ENCODE data around the gene FUT7. TPM values are rescaled to one million over a fixed set of nuclear protein-coding genes. Genes with fewer than 3 reads are reported as not detected.
A peak's percentile ranks its signal among the peaks of the same experiment; 100 is the strongest.

The FUT7 gene, protein sequence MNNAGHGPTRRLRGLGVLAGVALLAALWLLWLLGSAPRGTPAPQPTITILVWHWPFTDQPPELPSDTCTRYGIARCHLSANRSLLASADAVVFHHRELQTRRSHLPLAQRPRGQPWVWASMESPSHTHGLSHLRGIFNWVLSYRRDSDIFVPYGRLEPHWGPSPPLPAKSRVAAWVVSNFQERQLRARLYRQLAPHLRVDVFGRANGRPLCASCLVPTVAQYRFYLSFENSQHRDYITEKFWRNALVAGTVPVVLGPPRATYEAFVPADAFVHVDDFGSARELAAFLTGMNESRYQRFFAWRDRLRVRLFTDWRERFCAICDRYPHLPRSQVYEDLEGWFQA
- 1 to 10 TPM; 1.6 to 1.8 TPM for total RNA-seq

- ATAC-seq (replicated peaks in 1 of 2) (peak; percentile 13 to 14), DNase-seq (peak; percentile 64 to 75)
- no peaks in the 10 kb centered on the region for H3K27me3 Mint-ChIP-seq (ENCODE audit: low read depth)
- no peaks in the 10 kb centered on the region for H3K9me3 Mint-ChIP-seq
- peaks cover 61% of the 10 kb centered on the region for H3K4me1 Mint-ChIP-seq (ENCODE audit: low read depth)
- H3K36me3 Mint-ChIP-seq (ENCODE audit: insufficient read depth in 2 of 2): no peaks in the 10 kb centered on the region
- H3K4me3 Mint-ChIP-seq: peak within 1 kb of the TSS; percentile 76 to 79
- H3K27ac Mint-ChIP-seq: no peak within 1 kb of the TSS
Observed at GRCh38 chr9:137031904-137032640, at the start of gene FUT7. Gene FUT7 (minus strand): TSS chr9:137032088. CDS start chr9:137031991, 97 bp downstream.

DNA sequence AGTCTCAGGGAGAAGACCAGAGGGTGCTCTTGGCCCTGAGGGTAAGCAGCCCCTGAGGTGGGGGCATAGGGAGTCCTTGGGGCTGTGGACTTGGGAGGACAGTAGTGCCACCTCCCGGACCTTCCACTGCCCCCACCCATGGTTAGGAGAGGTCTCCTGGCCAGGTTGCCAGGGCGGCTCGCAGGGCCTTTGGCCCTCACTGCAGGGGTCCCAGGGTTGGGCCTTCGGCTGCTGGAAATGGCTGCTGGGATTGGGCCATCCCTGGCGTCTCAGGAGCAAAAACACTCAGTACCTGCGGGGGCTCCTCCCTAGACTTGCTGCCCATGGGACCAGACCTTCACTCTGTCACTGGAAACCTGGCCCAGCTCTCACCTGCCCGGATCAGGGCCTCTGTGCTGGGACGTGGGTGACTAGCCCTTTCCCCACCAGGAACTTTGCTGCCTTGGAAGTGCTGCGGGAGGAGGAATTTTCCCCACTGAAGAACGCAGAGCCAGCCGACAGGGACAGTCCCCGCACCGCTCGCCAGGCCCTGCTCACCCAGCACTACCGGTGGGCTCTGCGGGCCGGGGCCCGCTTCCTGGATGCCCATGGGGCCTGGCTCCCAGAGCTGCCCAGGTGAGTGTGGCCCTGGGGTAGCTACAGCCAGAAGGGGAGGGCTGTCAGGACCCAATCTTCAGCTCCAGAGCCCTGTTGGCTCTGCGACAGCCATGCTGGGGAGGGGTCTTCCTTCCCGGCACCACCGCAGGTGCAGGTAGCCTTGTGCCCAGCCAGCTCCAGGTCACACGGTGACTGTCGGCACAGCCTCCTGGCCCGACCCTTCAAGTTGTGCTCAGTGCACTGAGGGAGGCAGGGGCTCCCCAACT lies 48.6 kb upstream of the FUT7 start:
- no peak overlapping the region for H3K27ac Mint-ChIP-seq
- peak overlapping the region in 1 of 2 donors; percentile 31 for H3K4me3 Mint-ChIP-seq
- no peaks in the 10 kb centered on the region for H3K9me3 Mint-ChIP-seq
- ATAC-seq (replicated peaks in 1 of 2): no peak
- no peaks in the 10 kb centered on the region for H3K36me3 Mint-ChIP-seq (ENCODE audit: insufficient read depth in 2 of 2)
- H3K27me3 Mint-ChIP-seq (ENCODE audit: low read depth): no peaks in the 10 kb centered on the region
- no peak for DNase-seq
- peaks cover 21% of the 10 kb centered on the region for H3K4me1 Mint-ChIP-seq (ENCODE audit: low read depth)

- H3K9me3 Mint-ChIP-seq: no peaks in the 10 kb centered on the region
- H3K4me3 Mint-ChIP-seq: peak overlapping the region in 1 of 2 donors; percentile 31
- no peaks in the 10 kb centered on the region for H3K27me3 Mint-ChIP-seq (ENCODE audit: low read depth)
- H3K36me3 Mint-ChIP-seq (ENCODE audit: insufficient read depth in 2 of 2): no peaks in the 10 kb centered on the region
- peaks cover 10% of the 10 kb centered on the region for H3K4me1 Mint-ChIP-seq (ENCODE audit: low read depth)
- no peak for ATAC-seq (replicated peaks in 1 of 2)
- DNase-seq: no peak
- H3K27ac Mint-ChIP-seq: no peak overlapping the region
Observed at GRCh38 chr9:137079401-137079787, 47.5 kb upstream of the FUT7 start.

- peaks cover 8% of the 10 kb centered on the region for H3K4me1 Mint-ChIP-seq (ENCODE audit: low read depth)
- DNase-seq (no peak), ATAC-seq (replicated peaks in 1 of 2) (no peak)
- H3K4me3 Mint-ChIP-seq: peak overlapping the region; percentile 79 to 83
- H3K27ac Mint-ChIP-seq: no peak overlapping the region
- H3K9me3 Mint-ChIP-seq: no peaks in the 10 kb centered on the region
- no peaks in the 10 kb centered on the region for H3K27me3 Mint-ChIP-seq (ENCODE audit: low read depth)
- no peaks in the 10 kb centered on the region for H3K36me3 Mint-ChIP-seq (ENCODE audit: insufficient read depth in 2 of 2)
Observed at GRCh38 chr9:137078701-137079400, 47.0 kb upstream of the FUT7 start.

- peak; percentile 58 to 66 for DNase-seq
- H3K4me3 Mint-ChIP-seq: peak overlapping the region; percentile 79 to 83
- no peak overlapping the region for H3K27ac Mint-ChIP-seq
- no peaks in the 10 kb centered on the region for H3K36me3 Mint-ChIP-seq (ENCODE audit: insufficient read depth in 2 of 2)
- peaks cover under 1% of the 10 kb centered on the region for H3K4me1 Mint-ChIP-seq (ENCODE audit: low read depth)
- H3K27me3 Mint-ChIP-seq (ENCODE audit: low read depth): no peaks in the 10 kb centered on the region
- peak; percentile 54 to 61 for ATAC-seq (replicated peaks in 1 of 2)
- no peaks in the 10 kb centered on the region for H3K9me3 Mint-ChIP-seq
Observed at GRCh38 chr9:137077758-137078693, 46.1 kb upstream of the FUT7 start.

- Mint-ChIP-seq H3K27me3 (ENCODE audit: low read depth) (no peaks in the 10 kb centered on the region), H3K36me3 (ENCODE audit: insufficient read depth in 2 of 2) (no peaks in the 10 kb centered on the region), H3K4me3 (peak within 1 kb of the TSS; percentile 79 to 83), H3K9me3 (no peaks in the 10 kb centered on the region), H3K27ac (no peak within 1 kb of the TSS), H3K4me1 (ENCODE audit: low read depth) (no peaks in the 10 kb centered on the region)
- DNase-seq (peak; percentile 70 to 71), ATAC-seq (replicated peaks in 1 of 2) (peak; percentile 82 to 84)
Observed at GRCh38 chr9:137077010-137077747, 45.3 kb upstream of the FUT7 start, which contains the start of gene UAP1L1. Gene UAP1L1 (plus strand): TSS chr9:137077517. CDS start chr9:137077533, 16 bp downstream.

DNA sequence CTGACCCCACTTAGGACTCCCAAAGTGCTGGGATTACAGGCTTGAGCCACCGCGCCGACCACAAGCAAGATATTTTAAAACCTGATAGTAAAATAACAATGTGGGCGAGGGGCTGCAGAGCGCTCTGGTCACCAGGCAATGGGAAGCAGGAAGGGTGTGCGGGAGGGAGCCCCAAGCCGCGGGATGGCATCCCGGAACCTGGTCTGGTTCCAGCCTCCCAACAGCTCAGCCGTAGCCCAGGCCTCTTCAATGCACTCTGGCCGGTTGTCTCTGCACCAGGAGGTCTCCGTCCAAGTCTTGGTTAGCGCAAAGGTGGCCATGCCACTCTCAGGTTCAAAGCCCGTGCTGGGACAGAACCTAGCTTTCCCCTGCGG lies 44.7 kb upstream of the FUT7 start:
- no peaks in the 10 kb centered on the region for H3K36me3 Mint-ChIP-seq (ENCODE audit: insufficient read depth in 2 of 2)
- DNase-seq (no peak), ATAC-seq (replicated peaks in 1 of 2) (no peak)
- peaks cover under 1% of the 10 kb centered on the region for H3K4me1 Mint-ChIP-seq (ENCODE audit: low read depth)
- H3K27ac Mint-ChIP-seq: no peak overlapping the region
- no peaks in the 10 kb centered on the region for H3K27me3 Mint-ChIP-seq (ENCODE audit: low read depth)
- H3K4me3 Mint-ChIP-seq: peak overlapping the region; percentile 61 to 73
- no peaks in the 10 kb centered on the region for H3K9me3 Mint-ChIP-seq

DNA sequence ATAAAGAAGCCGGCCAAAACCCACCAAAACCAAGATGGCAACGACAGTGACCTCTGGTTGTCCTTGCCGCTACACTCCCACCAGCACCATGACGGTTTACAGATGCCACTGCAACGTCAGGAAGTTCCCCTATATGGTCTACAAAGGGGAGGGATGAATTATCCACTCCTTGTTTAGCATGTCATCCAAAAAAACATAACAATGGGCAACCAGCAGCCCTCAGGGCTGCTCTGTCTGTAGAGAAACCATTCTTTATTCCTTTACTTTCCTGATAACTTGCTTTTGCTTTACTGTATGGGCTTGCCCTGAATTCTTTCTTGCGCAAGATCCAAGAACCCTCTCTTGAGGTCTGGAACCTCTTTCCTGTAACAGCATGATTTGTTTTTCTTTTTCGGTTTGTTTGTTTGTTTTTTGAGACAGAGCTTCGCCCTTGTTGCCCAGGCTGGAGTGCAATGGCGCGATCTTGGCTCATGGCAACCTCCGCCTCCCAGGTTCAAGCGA lies 43.4 kb upstream of the FUT7 start:
- Mint-ChIP-seq H3K9me3 (no peaks in the 10 kb centered on the region), H3K4me3 (no peak overlapping the region), H3K27me3 (ENCODE audit: low read depth) (no peaks in the 10 kb centered on the region), H3K4me1 (ENCODE audit: low read depth) (peaks cover 10% of the 10 kb centered on the region), H3K27ac (no peak overlapping the region), H3K36me3 (ENCODE audit: insufficient read depth in 2 of 2) (no peaks in the 10 kb centered on the region)
- ATAC-seq (replicated peaks in 1 of 2) (no peak), DNase-seq (no peak)

- ATAC-seq (replicated peaks in 1 of 2): no peak
- Mint-ChIP-seq H3K4me3 (no peak overlapping the region), H3K4me1 (ENCODE audit: low read depth) (peaks cover 10% of the 10 kb centered on the region), H3K27me3 (ENCODE audit: low read depth) (no peaks in the 10 kb centered on the region), H3K27ac (no peak overlapping the region), H3K36me3 (ENCODE audit: insufficient read depth in 2 of 2) (no peaks in the 10 kb centered on the region), H3K9me3 (no peaks in the 10 kb centered on the region)
- DNase-seq: no peak
Observed at GRCh38 chr9:137074657-137075274, 42.9 kb upstream of the FUT7 start.

DNA sequence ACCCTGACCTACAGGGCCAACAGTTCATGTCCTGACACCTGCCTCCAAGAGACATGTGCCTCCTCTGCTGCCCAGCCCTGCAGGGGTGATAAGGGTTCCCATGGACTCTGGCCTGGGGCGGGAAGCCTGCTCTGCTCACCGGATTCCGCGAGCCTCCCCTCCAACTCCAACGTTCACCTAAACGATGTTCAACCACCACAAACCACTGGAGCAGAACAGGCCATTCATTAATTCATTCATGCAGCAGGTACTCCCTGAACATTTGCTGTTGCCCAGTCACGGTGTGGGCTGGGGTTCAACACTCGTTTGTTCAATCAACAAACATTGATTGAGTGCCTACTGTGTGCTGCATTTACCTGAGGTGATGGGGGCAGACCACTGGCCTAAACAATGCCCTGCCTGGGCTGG lies 42.1 kb upstream of the FUT7 start:
- Mint-ChIP-seq H3K27me3 (ENCODE audit: low read depth) (no peaks in the 10 kb centered on the region), H3K27ac (no peak overlapping the region), H3K4me3 (no peak overlapping the region), H3K9me3 (no peaks in the 10 kb centered on the region), H3K36me3 (ENCODE audit: insufficient read depth in 2 of 2) (no peaks in the 10 kb centered on the region), H3K4me1 (ENCODE audit: low read depth) (peaks cover 10% of the 10 kb centered on the region)
- ATAC-seq (replicated peaks in 1 of 2) (no peak), DNase-seq (no peak)

- DNase-seq (no peak), ATAC-seq (replicated peaks in 1 of 2) (no peak)
- no peaks in the 10 kb centered on the region for H3K9me3 Mint-ChIP-seq
- peak overlapping the region; percentile 85 to 96 for H3K4me3 Mint-ChIP-seq
- no peaks in the 10 kb centered on the region for H3K36me3 Mint-ChIP-seq (ENCODE audit: insufficient read depth in 2 of 2)
- no peaks in the 10 kb centered on the region for H3K27me3 Mint-ChIP-seq (ENCODE audit: low read depth)
- peaks cover 23% of the 10 kb centered on the region for H3K4me1 Mint-ChIP-seq (ENCODE audit: low read depth)
- H3K27ac Mint-ChIP-seq: peak overlapping the region; percentile 59
Observed at GRCh38 chr9:137071282-137071681, 39.4 kb upstream of the FUT7 start.

Data from activated T-cell treated with anti-CD3 and anti-CD28 coated beads, Interleukin-2, amount 50 U/mL, for 72 hours (primary cell).